ENCODE measurements around the gene GOT1. TPM values are rescaled to one million over a fixed set of nuclear protein-coding genes. Genes with fewer than 3 reads are reported as not detected.
A peak's percentile ranks its signal among the peaks of the same experiment; 100 is the strongest.

The GOT1 gene
- total RNA-seq, 1 donor from 2014 or later = 17.4 TPM

DNA sequence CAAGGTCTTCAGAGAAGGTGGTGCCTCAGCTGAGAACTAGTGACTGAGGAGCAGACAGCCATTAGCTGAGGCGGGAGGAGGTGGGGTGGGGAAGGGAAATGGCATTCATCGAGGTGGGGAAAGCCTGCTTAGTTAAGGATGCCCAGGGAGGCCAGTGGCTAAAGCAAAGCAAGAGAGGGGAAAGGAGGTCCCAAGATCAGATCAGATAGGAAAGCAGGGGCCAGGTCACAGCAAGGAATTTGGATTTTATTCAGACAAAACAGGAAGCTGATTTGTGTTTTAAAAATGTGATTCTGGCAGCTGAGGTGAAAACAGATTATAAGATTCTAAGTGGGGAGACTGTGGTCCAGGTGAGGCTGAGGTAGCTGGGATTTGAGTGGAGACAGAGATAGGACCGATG, 55.5 kb downstream of the GOT1 start:
- intact Hi-C loops (cut with DNase I) = no loop called here
- no peaks in the 10 kb centered on the region for H3K9me3 ChIP-seq
- H3K27ac ChIP-seq = no peak overlapping the region
- no peaks in the 10 kb centered on the region for H3K27me3 ChIP-seq
- no peak for DNase-seq (ENCODE audit: extremely low spot score in 2 of 2)
- no peak overlapping the region for H3K4me3 ChIP-seq
- TF ChIP-seq POLR2AphosphoS5 (IDR thresholded peaks at IDR 0.05; ENCODE audit: insufficient read depth in 1 of 2, low read depth in 1 of 2) = no peak
- TF ChIP-seq POLR2A (IDR thresholded peaks at IDR 0.05) = no peak
- TF ChIP-seq, protein P1, sequence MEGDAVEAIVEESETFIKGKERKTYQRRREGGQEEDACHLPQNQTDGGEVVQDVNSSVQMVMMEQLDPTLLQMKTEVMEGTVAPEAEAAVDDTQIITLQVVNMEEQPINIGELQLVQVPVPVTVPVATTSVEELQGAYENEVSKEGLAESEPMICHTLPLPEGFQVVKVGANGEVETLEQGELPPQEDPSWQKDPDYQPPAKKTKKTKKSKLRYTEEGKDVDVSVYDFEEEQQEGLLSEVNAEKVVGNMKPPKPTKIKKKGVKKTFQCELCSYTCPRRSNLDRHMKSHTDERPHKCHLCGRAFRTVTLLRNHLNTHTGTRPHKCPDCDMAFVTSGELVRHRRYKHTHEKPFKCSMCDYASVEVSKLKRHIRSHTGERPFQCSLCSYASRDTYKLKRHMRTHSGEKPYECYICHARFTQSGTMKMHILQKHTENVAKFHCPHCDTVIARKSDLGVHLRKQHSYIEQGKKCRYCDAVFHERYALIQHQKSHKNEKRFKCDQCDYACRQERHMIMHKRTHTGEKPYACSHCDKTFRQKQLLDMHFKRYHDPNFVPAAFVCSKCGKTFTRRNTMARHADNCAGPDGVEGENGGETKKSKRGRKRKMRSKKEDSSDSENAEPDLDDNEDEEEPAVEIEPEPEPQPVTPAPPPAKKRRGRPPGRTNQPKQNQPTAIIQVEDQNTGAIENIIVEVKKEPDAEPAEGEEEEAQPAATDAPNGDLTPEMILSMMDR (IDR thresholded peaks at IDR 0.05) = no peak
- H3K36me3 ChIP-seq = no peaks in the 10 kb centered on the region
- no peaks in the 10 kb centered on the region for H3K4me1 ChIP-seq

DNA sequence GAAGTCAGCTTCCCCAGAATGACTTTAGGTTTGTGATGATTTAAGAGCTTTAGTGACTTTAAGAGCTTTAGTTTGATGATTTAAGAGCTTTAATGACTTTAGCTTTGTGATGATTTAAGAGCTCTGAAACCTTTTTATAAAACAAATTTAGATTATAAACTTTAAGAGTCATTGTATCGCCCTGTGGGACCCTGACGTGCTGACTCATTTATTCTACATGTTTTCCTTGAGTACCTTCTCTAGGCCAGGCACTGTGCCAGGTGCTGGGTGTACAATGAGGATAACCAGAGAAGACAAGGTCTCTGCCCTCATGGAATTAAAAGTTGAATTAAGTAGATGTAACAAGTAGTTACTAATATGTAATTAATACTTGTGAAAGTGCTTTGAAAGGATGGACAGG, 55.9 kb downstream of the GOT1 start:
- intact Hi-C loops (cut with DNase I) = no loop called here
- H3K27me3 ChIP-seq = no peaks in the 10 kb centered on the region
- no peaks in the 10 kb centered on the region for H3K36me3 ChIP-seq
- H3K4me3 ChIP-seq = no peak overlapping the region
- no peak overlapping the region for H3K27ac ChIP-seq
- TF ChIP-seq POLR2AphosphoS5 (IDR thresholded peaks at IDR 0.05; ENCODE audit: insufficient read depth in 1 of 2, low read depth in 1 of 2) = no peak
- no peak for TF ChIP-seq POLR2A (IDR thresholded peaks at IDR 0.05)
- TF ChIP-seq, protein P1 (IDR thresholded peaks at IDR 0.05) = no peak
- no peaks in the 10 kb centered on the region for H3K9me3 ChIP-seq
- DNase-seq (ENCODE audit: extremely low spot score in 2 of 2) = no peak
- H3K4me1 ChIP-seq = no peaks in the 10 kb centered on the region

DNA sequence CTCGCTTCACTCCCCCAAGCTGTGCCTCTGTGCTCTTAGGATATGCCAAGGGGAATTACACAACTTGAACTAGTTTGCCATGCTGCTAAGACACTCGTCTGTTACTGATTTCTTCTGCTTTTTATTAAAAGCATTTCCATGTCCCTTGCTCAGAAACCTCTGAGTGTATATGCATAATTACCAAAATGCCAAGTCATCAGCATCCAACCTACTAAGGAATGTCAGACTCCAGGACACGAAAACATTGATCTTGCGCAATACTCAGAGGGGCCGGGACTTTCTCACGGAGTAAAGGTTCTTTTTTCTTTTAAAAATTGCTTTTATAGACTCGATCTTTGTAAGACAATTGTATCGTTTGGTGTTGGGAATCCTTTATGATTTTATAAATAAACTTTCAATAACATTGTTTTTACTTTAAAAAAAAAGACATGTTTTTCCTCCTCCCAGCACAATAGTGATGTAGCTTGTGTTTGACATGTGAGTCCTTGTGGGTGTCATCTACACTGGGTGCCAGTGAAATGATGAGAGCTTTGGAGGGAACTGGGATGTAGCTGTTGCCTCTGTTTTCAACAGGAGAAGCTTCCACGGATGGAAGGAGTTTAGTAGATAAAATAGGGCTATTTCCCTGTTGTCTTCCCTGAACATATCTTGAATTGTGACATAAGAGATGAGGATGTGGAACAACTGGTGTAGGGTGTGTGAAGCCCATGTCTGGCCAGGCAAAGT, 57.7 kb downstream of the GOT1 start:
- no peaks in the 10 kb centered on the region for H3K36me3 ChIP-seq
- H3K27me3 ChIP-seq = no peaks in the 10 kb centered on the region
- intact Hi-C loops (cut with DNase I) = no loop called here
- H3K4me1 ChIP-seq = no peaks in the 10 kb centered on the region
- DNase-seq (ENCODE audit: extremely low spot score in 2 of 2) = no peak
- H3K4me3 ChIP-seq = no peak overlapping the region
- H3K9me3 ChIP-seq = no peaks in the 10 kb centered on the region
- TF ChIP-seq, protein P1 (IDR thresholded peaks at IDR 0.05) = no peak
- TF ChIP-seq POLR2AphosphoS5 (IDR thresholded peaks at IDR 0.05; ENCODE audit: insufficient read depth in 1 of 2, low read depth in 1 of 2) (no peak), POLR2A (IDR thresholded peaks at IDR 0.05) (no peak)
- peak overlapping the region; percentile 10 for H3K27ac ChIP-seq

DNA sequence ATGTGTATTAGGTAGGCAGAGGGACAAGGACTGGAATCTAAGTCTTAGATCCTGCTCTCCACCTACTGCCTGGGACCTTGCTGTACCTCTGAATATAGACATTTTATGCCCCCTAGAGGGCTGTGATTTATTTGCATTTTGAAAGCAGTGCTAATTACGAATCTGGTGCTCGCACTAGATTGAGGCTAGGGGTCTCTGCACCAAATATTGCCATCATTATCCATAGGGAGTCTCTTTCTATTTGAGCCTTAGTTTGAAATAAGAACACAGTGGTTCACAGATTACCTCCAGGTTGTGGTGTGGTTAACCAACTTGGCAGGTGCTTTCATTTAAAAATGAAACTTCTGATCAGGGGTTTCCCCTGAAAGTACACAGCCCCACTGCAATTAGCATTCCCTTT, 59.4 kb downstream of the GOT1 start:
- Histone ChIP-seq H3K36me3 (no peaks in the 10 kb centered on the region), H3K4me1 (no peaks in the 10 kb centered on the region), H3K9me3 (no peaks in the 10 kb centered on the region), H3K27ac (no peak overlapping the region), H3K4me3 (no peak overlapping the region), H3K27me3 (no peaks in the 10 kb centered on the region)
- TF ChIP-seq, protein P1 (IDR thresholded peaks at IDR 0.05) = no peak
- no peak for TF ChIP-seq POLR2AphosphoS5 (IDR thresholded peaks at IDR 0.05; ENCODE audit: insufficient read depth in 1 of 2, low read depth in 1 of 2)
- no peak for TF ChIP-seq POLR2A (IDR thresholded peaks at IDR 0.05)
- no peak for DNase-seq (ENCODE audit: extremely low spot score in 2 of 2)
- intact Hi-C loops (cut with DNase I) = no loop called here

DNA sequence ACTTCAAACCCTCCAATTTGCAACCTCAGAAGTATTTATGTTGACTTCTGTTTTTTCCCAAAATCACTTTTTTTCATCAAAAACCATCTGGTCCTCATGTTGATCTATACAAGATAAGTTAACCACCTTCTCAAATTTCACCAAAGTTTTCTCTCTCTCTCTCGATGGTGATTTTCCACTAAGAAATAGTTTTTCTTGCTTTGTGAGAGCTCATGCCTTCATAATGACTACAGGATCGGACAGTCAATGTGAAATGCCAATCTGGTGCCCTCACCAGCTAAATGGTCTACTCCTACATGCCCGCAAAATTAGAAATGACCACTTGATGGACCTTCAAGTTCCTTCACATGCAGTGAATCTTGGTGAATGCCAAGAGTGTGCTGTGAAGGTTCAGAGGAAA, 60.9 kb downstream of the GOT1 start:
- H3K27me3 ChIP-seq = no peaks in the 10 kb centered on the region
- no peaks in the 10 kb centered on the region for H3K4me1 ChIP-seq
- TF ChIP-seq POLR2AphosphoS5 (IDR thresholded peaks at IDR 0.05; ENCODE audit: insufficient read depth in 1 of 2, low read depth in 1 of 2) = no peak
- TF ChIP-seq POLR2A (IDR thresholded peaks at IDR 0.05) = no peak
- TF ChIP-seq, protein P1 (IDR thresholded peaks at IDR 0.05) = no peak
- no peaks in the 10 kb centered on the region for H3K9me3 ChIP-seq
- intact Hi-C loops (cut with DNase I) = no loop called here
- H3K36me3 ChIP-seq = no peaks in the 10 kb centered on the region
- no peak for DNase-seq (ENCODE audit: extremely low spot score in 2 of 2)
- no peak overlapping the region for H3K4me3 ChIP-seq
- no peak overlapping the region for H3K27ac ChIP-seq

Measured in vagina (tissue), 2 donors.